Activated T-helper 17 cell treated with anti-CD3 and anti-CD28 coated beads, Interleukin-2, amount 50 U/mL, for 72 hours (primary cell): ENCODE results near the gene EXD3. TPM values are rescaled to one million over a fixed set of nuclear protein-coding genes. Genes with fewer than 3 reads are reported as not detected.

Source experiments
- ATAC-seq: fragments of 150-1000 bp; cut with Tn5 transposase; replicated peaks from 2 replicates; pipeline ENCODE4 v1.10.0; 2021; ENCODE audit warnings: mild to moderate bottlenecking, moderate library complexity
- H3K27ac Mint-ChIP-seq: one replicate; pipeline ENCODE4 v1.8.0; 2022; ENCODE audit warnings: mixed read lengths
- H3K27me3 Mint-ChIP-seq: one replicate; pipeline ENCODE4 v1.8.0; 2022; ENCODE audit warnings: mixed read lengths
- H3K36me3 Mint-ChIP-seq: one replicate; pipeline ENCODE4 v1.8.0; 2022; ENCODE audit warnings: low read depth, mild to moderate bottlenecking, mixed read lengths
- H3K4me1 Mint-ChIP-seq: one replicate; pipeline ENCODE4 v1.8.0; 2022; ENCODE audit warnings: mixed read lengths
- H3K4me3 Mint-ChIP-seq: one replicate; pipeline ENCODE4 v1.8.0; 2022; ENCODE audit warnings: mild to moderate bottlenecking, mixed read lengths
- H3K9me3 Mint-ChIP-seq: one replicate; pipeline ENCODE4 v1.8.0; 2022; ENCODE audit warnings: mixed read lengths
- total RNA-seq, 2 donors: library from RNA; stranded (reverse); gene quantifications; one replicate each; pipeline ENCODE4 v1.2.3, GENCODE V29; 2022

Gene EXD3
- total RNA-seq, 2 donors from 2014 or later: 8.8 to 10.0 TPM

DNA sequence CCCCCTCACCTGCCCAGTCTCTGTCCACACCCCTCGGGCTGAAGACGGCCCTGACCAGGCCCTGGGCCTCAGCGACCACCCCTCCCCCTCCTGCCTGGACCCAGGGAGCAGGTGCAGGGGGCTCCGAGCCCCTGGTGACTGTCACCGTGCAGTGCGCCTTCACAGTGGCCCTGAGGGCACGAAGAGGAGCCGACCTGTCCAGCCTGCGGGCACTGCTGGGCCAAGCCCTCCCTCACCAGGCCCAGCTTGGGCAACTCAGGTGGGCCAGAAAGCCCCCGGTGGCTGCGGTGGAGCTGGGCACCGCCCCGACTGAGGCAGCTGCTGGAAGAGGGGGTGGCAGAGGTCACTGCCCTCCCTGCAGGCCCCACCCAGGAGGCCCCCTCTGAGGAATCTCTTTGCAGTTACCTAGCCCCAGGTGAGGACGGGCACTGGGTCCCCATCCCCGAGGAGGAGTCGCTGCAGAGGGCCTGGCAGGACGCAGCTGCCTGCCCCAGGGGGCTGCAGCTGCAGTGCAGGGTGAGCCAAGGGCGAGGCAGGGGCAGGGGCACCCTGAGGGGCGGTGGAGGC is 10.5 kb upstream of the EXD3 start:
- H3K9me3 Mint-ChIP-seq: no peaks in the 10 kb centered on the region
- H3K27ac Mint-ChIP-seq: no peak overlapping the region
- no peaks in the 10 kb centered on the region for H3K4me1 Mint-ChIP-seq
- no peaks in the 10 kb centered on the region for H3K36me3 Mint-ChIP-seq
- no peak for ATAC-seq
- no peak overlapping the region for H3K4me3 Mint-ChIP-seq
- H3K27me3 Mint-ChIP-seq: no peaks in the 10 kb centered on the region

DNA sequence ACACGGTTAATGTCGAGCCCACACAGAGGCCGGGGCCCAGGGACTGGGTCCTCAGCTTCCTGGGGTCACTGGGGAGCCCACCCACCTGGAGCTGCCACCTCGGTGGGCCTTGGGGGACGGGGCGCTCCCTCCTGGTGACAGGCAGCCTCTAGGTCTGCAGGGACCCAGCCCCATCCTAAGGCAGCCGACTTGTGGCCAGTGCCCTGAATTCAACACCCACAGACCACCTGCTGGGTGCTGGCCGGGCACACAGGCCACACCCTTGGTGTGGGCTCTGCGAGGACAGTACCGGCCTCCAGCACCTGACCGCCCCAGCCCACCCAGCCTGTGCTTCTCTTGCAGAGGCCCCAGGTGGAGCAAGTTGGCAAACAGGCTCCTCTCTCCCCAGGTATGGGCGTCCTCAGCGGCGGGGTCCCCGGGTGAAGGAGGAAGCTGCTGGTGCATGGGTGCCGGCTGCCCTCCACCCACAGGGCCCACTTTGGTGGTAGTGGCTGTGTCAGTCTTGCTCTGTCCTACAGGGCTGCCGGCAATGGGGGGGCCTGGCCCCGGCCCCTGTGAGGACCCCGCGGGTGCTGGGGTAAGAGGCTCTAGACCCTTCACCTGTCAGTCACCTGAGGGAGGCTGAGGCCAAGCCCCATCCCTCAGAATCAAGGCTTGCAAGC is 9.9 kb upstream of the EXD3 start:
- H3K36me3 Mint-ChIP-seq: no peaks in the 10 kb centered on the region
- H3K27me3 Mint-ChIP-seq: no peaks in the 10 kb centered on the region
- no peaks in the 10 kb centered on the region for H3K9me3 Mint-ChIP-seq
- H3K27ac Mint-ChIP-seq: no peak overlapping the region
- no peaks in the 10 kb centered on the region for H3K4me1 Mint-ChIP-seq
- no peak overlapping the region for H3K4me3 Mint-ChIP-seq
- no peak for ATAC-seq

DNA sequence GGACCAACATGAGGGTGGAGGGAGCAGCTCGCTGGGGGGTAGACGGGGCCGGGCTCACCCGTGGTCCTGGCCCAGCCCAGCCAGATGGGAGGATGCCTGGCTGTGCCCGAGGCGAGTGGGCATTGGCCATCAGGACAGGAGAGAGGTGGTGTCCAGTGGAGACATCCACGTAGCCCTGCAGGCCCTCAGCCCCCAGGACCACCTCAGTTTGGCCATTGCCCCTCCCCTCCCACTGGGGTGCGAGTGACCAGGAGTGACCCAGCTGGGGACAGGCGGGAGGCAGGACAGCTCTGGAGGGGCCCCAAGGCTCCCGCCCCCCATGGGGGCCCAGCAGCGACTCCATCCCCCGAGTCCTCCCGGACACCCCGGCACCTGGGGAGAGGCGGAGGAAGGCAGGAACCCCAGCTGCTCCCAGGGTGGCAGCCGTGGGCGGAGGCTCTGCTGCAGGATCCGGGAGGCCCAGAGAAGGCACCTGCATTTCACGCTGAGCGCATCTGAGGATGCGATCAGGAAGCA is 8.5 kb upstream of the EXD3 start:
- no peak for ATAC-seq
- Mint-ChIP-seq H3K9me3 (no peaks in the 10 kb centered on the region), H3K4me1 (no peaks in the 10 kb centered on the region), H3K27ac (no peak overlapping the region), H3K36me3 (no peaks in the 10 kb centered on the region), H3K27me3 (no peaks in the 10 kb centered on the region), H3K4me3 (no peak overlapping the region)

DNA sequence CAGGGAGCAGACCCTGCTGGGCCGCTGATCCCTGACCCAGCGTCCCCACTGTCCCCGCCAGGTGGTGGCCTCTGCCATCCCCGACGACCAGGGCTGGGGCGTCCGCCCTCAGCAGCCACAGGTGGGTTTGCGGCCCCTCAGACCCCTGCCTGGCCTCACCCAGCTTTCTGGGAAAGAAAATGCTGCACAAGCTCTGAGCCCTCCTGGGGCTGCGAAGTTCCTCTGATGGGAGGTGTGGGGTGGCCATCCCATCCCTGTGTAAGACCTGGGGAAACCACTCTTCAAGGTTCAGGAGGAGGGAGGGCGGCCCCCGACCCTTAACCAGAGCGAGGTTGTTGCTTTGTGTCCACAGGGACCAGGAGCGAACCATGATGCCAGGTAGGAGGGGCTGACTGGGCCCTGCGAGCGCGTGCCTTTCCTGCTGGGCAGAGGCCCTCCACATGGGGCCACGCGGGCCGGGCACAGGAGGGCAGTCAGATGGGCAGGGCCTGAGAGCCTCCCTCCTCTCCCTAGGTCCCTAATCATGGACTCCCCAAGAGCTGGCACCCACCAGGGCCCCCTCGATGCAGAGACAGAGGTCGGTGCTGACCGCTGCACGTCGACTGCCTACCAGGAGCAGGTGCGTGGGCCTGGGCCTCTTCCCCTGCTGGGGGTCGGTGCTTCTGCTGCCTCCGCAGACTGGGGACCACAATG is 7.9 kb upstream of the EXD3 start:
- H3K4me1 Mint-ChIP-seq: no peaks in the 10 kb centered on the region
- no peak overlapping the region for H3K4me3 Mint-ChIP-seq
- no peak for ATAC-seq
- H3K9me3 Mint-ChIP-seq: no peaks in the 10 kb centered on the region
- no peak overlapping the region for H3K27ac Mint-ChIP-seq
- no peaks in the 10 kb centered on the region for H3K36me3 Mint-ChIP-seq
- H3K27me3 Mint-ChIP-seq: no peaks in the 10 kb centered on the region

DNA sequence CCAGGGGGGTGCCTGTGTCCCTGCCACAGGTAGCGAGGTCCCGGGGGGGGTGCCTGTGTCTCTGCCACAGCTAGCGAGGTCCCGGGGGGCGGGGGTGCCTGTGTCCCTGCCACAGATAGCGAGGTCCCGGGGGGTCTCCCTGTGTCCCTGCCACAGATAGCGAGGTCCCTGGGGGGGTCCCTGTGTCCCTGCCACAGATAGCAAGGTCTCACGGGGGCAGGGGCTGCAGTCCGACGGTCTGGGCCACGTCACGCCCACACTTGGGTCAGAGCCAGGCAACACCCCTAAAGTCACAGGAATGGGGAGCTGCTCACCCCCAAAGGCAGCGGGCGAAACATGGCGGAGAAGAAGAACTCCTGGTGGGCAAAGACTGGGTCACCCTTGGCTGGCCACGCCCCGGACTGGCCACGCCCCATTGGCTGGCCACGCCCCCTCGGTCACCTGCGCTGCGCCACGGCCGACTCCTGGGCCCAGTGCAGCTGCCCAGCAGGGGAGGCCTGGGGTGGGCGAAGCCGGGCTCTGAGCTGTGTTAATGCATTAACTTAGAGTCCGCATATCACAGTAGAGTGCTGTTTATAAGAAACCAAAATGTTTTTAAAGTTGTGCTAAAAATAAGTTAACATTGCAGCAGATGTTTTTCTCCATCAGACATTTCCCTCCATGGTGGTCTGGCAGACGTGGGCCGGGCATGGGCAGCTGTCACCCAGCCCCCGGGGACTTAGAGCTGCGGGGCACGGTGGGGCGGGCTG is 7.2 kb upstream of the EXD3 start:
- Mint-ChIP-seq H3K4me3 (no peak overlapping the region), H3K27me3 (no peaks in the 10 kb centered on the region)
- ATAC-seq: no peak

DNA sequence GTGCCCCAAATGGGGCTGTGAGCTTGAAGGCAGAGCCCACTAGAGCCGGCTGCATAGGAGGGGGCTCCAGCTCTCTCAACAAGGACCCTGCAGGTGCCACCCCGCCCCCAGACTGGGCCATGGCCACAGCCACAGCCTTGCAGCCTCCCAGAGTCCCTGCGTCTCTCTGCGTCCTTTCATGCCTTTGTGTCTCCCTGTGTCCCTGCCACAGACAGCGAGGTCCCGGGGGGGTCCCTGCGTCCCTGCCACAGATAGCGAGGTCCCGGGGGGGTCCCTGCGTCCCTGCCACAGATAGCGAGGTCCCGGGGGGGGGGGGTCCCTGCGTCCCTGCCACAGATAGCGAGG is 6.6 kb upstream of the EXD3 start:
- H3K4me3 Mint-ChIP-seq: no peak overlapping the region
- no peaks in the 10 kb centered on the region for H3K4me1 Mint-ChIP-seq
- H3K27ac Mint-ChIP-seq: no peak overlapping the region
- no peaks in the 10 kb centered on the region for H3K9me3 Mint-ChIP-seq
- ATAC-seq: no peak
- H3K36me3 Mint-ChIP-seq: no peaks in the 10 kb centered on the region
- no peaks in the 10 kb centered on the region for H3K27me3 Mint-ChIP-seq

More for the DNA sequence above, 7.2 kb upstream of the EXD3 start:
- H3K4me1 Mint-ChIP-seq: no peaks in the 10 kb centered on the region
- no peak overlapping the region for H3K27ac Mint-ChIP-seq
- H3K36me3 Mint-ChIP-seq: no peaks in the 10 kb centered on the region
- H3K9me3 Mint-ChIP-seq: no peaks in the 10 kb centered on the region

DNA sequence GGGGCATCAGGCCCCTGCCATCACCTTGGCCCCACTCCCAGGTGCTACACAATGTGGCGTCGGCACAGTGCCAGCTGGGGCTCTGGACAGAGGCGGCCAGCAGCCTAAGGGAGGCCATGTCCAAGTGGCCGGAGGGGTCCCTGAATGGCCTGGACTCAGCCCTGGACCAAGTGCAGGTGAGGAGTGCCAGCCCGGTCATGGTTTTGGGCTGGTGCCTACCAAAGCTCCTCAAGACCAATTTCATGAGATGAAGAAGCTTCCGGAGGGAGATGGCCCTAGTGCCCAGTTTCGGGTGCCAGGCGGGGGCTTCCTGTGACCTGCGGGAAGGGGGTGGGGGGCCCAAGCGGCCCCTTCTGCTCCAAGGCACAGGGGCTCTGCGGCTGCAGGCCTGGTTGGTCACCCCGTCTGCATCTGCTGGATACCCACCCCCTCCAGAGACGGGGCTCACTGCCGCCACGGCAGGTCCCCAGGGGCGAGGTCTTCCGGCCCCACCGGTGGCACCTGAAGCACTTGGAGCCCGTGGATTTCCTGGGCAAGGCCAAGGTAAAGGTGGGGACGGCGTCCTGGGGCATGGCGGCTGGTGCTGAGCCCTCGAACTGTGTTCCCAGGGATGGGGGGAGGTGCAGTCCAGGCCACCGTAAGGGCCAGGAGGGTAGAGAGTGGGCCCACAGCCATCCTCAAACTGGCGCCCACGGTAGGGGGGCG is 6.0 kb upstream of the EXD3 start:
- Mint-ChIP-seq H3K4me3 (no peak overlapping the region), H3K4me1 (no peaks in the 10 kb centered on the region), H3K36me3 (no peaks in the 10 kb centered on the region), H3K27ac (no peak overlapping the region), H3K27me3 (no peaks in the 10 kb centered on the region), H3K9me3 (no peaks in the 10 kb centered on the region)
- no peak for ATAC-seq

DNA sequence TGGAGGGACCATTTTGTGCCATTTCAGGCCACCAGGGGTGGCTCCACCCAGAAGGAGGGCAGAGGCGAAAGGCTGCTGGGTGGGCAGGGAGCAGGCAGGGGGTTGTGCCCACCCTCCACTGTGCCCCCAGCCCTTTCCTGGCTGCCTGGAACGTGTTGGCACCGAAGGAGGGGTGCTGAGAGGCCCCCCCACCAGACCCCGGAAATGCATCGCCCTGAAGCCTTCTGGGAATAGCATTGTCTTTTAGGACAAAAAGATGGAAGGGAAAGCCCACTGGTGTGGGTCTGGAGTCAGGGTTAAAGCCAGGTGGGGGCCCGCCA is 5.3 kb upstream of the EXD3 start:
- Mint-ChIP-seq H3K27me3 (no peaks in the 10 kb centered on the region), H3K4me1 (no peaks in the 10 kb centered on the region), H3K9me3 (no peaks in the 10 kb centered on the region), H3K36me3 (no peaks in the 10 kb centered on the region), H3K27ac (no peak overlapping the region), H3K4me3 (no peak overlapping the region)
- no peak for ATAC-seq

DNA sequence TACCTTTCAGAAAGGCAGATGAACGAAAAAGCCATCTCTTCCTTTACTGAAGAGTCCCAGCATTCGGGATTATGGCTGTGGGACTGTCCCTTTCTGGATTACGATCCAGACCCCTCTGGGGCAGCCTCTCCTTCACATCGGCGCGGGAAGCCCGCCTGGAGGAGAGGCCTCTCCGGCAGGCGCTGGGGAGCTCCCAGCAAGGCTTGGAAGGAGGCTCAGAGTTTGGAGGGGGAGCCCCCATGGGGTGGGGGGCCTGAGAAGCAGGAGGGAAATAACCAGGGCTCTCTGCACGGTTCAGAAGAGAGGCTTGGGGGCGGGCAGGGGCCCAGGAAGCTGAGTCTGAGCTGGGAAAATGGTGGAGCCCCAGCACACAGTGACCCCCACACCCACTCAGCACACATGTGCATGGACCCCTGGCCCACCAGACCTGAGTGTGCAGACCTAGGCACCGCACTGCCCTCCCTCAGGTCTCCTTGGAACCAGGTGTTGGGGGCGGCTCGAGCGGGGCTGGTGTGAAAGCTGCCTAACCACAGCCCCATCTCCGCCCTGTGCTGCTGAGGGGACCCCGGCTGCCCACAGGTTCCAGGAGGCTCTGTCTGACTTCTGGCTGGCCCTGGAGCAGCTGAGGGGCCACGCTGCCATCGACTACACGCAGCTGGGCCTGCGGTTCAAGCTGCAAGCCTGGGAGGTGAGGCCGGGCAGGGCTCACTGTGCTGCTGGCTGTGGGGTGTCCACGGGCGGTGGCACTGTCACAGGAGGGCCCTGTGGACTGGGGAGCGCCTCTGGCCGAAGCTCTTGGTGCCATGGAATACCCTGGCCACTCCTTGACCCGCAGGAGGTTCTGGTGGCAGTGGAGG is 4.7 kb upstream of the EXD3 start:
- no peaks in the 10 kb centered on the region for H3K27me3 Mint-ChIP-seq
- H3K4me1 Mint-ChIP-seq: no peaks in the 10 kb centered on the region
- H3K36me3 Mint-ChIP-seq: no peaks in the 10 kb centered on the region
- no peak overlapping the region for H3K4me3 Mint-ChIP-seq
- no peak for ATAC-seq
- H3K9me3 Mint-ChIP-seq: no peaks in the 10 kb centered on the region
- H3K27ac Mint-ChIP-seq: no peak overlapping the region

DNA sequence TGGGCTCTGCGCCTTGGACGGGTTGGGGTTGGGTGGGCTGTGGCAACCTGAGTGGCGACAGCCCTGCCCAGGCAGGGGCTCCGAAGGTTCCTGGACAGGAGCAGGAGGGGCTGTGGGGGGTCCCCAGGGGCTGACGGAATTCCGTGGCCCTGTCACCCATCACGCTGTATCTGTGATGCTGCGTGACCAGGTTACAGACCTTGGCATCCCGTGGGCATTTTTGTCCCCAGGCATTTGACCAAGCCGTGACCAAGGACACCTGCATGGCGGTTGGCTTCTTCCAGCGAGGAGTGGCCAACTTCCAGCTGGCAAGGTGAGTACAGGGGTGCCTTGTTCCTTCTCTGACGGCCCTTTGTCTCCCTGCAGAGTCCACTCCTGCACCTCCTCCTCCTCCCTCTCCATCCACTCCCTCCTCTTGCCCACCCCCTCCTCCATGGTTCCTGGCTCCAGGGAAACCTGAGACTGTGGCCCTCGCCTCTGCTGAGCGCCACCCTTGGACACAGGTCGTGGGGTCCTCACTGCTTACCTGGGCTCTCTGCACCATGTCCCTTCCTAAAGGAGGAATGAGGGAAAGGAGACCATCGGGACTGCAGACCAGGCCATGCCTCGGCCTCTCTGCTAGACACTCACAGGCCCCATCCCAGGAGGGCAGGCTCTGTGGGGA is 3.2 kb upstream of the EXD3 start:
- H3K36me3 Mint-ChIP-seq: no peaks in the 10 kb centered on the region
- ATAC-seq: no peak
- H3K4me1 Mint-ChIP-seq: no peaks in the 10 kb centered on the region
- H3K27ac Mint-ChIP-seq: no peak overlapping the region
- H3K9me3 Mint-ChIP-seq: no peaks in the 10 kb centered on the region
- H3K4me3 Mint-ChIP-seq: no peak overlapping the region
- H3K27me3 Mint-ChIP-seq: no peaks in the 10 kb centered on the region

DNA sequence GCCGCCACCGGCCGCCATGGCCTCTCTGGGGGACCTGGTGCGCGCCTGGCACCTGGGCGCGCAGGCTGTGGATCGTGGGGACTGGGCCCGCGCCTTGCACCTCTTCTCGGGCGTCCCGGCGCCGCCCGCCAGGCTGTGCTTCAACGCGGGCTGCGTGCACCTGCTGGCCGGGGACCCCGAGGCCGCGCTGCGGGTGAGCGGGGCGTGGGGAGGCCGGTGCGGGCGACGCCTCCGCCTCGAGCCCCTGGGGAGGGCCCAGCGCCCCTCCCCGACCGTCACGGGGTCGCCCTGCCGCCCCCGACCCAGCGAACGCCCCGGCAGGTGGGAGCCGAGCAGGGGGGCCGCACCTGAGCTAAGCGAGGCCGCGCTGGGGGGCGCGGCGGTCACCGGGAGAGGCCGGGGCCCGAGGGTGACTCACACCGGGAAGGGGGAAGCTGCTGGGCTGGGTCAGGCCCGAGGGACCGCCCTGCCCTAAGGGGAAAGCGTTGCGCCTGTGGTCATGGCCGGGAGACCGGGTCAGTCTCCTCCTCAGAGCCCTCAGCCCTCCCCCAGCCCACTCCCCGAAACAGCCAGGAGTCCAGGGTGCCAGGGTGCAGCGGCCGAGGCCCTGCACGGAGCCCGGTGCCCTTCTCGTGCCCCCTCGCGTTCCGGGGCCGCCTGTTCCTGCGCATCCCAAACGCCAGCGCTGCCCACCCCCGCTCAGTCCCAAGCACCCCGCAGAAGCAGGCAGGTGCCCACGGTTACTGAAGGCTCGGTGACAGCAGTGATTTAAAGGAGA is 741 bp upstream of the EXD3 start:
- Mint-ChIP-seq H3K4me3 (peak overlapping the region; percentile 49), H3K4me1 (no peaks in the 10 kb centered on the region), H3K27me3 (no peaks in the 10 kb centered on the region), H3K36me3 (no peaks in the 10 kb centered on the region), H3K9me3 (no peaks in the 10 kb centered on the region), H3K27ac (no peak overlapping the region)
- peak; percentile 46 for ATAC-seq

DNA sequence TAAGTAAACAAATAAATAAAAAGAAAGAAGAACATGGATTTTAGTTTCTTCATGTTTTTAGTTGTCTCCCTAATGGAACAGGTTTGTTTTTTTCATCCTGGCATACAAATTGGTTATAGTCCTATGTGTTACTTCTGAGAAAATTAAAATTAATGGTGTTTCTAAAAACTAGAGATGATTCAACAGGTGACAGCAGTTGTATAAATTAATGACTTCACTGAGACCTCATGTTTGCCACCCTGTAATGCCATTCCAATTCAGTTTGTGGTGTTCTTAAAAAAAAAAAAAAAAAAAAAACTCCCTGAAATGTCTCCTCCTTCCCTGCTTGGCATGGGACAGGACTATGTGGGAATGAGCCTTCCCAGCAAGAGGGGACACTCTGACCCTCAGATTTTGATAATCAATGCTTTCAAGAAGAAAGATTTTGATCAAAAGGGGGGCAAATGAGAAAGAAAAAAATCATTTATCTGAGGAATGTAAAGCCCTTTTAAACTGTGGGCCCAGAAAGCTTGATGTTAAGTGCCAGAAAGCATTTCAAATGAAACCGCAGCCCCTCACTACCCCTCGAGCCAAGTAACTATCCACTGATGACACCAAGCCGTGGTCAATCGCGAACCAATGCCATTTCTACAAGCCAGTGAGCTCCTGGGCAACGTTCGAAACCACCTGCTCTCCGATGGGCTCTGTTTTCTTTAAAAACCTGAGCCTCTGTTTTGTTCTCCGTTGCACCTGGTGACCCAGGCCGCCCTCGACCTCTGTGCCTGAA is 941 bp downstream of the EXD3 start:
- ATAC-seq: no peak
- H3K36me3 Mint-ChIP-seq: no peaks in the 10 kb centered on the region

More for the DNA sequence above, 941 bp downstream of the EXD3 start:
- no peaks in the 10 kb centered on the region for H3K9me3 Mint-ChIP-seq
- peak overlapping the region; percentile 85 for H3K4me3 Mint-ChIP-seq
- no peaks in the 10 kb centered on the region for H3K27me3 Mint-ChIP-seq
- no peaks in the 10 kb centered on the region for H3K4me1 Mint-ChIP-seq
- peak overlapping the region; percentile 79 for H3K27ac Mint-ChIP-seq
